HuH-7 (cell line): ENCODE results near the gene TRPM4.
"Not testable (repeated sequence)": the region's sequence is repeated elsewhere in the genome, so short reads cannot be mapped to it uniquely, and the experiment has no call there.

Source experiments
- DNase-seq: peaks from one replicate; pipeline ENCODE4 v3.0.0; 2011; ENCODE audit warnings: low spot score

TRPM4 gene

DNA sequence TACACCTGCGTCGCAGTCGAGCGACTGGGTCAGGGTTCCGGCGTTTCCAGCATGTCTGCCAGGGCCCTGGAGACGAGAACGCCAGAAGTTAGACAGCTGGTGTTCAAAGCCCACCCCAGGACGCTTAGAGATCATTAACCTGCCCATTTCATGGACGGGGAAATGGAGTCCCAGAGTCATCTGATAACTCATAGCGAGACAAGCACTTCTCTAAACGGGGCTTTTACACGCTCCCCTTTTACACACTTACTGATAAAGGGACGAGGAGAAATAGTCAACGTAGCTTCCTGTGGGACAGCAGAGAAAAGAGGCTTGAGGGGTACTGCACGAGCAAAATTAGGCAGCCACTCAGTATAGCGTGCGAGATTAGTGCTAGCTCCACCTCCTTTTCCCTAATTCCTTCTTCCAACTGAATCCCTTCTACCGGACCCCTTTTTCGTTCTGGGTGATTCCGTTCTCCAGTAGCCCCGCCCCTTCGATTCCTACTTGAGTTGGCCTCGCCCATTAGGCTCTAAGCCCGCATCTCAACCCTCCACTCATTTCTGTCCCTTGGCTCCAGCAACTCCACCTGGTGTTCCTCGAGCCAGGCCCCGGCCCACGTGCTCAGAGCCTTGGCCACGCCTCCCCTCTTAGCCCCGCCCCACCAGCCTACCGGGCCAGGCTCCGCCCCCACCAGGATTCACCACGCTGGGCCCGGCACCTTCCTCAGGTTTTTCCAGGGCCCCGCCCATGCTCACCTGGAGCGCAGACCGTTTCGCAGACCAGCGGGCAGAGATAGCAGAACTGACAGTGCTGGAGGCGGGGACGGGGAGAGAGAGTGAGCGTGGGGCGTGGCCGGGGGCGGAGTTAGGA is 6.1 kb upstream of the TRPM4 start:
- DNase-seq = peak; percentile 85

DNA sequence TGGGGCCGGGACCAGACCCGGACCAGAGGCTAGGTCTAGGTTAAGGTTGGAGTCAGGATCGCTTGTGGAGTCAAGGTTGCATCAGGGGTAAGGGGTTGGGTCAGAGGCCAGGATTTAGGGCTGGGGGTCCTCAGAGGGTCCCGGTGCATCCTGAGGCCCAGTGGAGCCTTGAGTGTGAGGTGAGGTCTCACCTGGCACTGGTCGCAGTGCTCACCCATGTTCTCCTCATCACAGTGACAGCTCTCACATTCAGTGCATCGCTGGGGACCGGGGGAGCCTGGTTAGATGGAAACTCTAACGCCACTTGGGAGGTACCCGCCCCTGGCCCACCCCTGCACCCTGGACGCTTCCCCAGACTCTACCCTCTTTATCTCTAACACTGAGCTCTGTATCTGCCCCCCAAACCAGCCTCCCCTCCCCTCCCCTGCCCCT is 5.5 kb upstream of the TRPM4 start:
- no peak for DNase-seq

- DNase-seq = no peak
Observed at GRCh38 chr19:49153167-49153809, 4.3 kb upstream of the TRPM4 start.

DNA sequence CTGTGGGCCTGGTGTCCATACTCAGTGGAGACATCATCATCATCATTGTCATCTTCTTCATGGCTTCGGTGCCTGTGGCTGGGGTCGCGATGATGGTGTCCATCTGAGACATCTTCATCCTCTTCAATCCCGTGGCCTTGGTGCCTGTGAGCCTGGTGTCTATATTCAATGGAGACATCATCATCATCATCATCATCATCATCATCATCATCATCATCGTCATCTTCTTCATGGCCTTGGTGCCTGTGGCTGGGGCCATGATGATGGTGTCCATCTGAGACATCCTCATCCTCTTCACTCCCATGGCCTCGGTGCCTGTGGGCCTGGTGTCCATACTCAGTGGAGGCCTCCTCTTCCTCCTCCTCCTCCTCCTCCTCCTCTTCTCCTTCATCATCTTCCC is 3.3 kb upstream of the TRPM4 start:
- no peak for DNase-seq

GRCh38 chr19:49155005-49155819 is 2.4 kb upstream of the TRPM4 start, which contains the start of gene HRC:
Gene HRC (minus strand): TSS chr19:49155396. CDS start chr19:49155237, 159 bp downstream.
- no peak for DNase-seq

DNA sequence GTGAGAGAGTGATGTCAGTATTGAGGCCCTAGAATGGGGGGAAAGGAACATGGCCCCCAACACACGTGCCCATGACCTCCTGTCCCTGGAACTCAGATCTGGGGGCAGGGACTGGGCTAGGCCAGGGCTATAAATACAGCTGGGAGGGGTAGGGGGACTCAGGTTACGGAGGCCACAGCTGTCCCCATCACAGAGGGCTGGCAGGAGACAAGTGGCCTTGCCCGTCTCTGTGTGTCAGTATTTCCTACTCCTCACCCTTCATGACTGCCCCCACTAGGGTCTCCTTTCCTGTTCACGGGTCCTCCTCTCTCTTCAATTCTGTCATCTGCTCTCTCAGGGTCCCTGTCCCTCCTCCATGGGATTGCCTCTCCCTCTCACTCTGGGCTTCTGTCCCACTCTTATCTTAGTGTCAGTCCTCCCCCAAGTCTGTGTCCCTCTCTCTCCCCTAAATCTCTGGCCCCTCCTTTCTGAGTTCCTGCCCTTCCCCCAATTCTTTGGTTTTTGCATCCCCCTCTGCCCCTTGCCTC is 1.7 kb upstream of the TRPM4 start:
- no peak for DNase-seq

DNA sequence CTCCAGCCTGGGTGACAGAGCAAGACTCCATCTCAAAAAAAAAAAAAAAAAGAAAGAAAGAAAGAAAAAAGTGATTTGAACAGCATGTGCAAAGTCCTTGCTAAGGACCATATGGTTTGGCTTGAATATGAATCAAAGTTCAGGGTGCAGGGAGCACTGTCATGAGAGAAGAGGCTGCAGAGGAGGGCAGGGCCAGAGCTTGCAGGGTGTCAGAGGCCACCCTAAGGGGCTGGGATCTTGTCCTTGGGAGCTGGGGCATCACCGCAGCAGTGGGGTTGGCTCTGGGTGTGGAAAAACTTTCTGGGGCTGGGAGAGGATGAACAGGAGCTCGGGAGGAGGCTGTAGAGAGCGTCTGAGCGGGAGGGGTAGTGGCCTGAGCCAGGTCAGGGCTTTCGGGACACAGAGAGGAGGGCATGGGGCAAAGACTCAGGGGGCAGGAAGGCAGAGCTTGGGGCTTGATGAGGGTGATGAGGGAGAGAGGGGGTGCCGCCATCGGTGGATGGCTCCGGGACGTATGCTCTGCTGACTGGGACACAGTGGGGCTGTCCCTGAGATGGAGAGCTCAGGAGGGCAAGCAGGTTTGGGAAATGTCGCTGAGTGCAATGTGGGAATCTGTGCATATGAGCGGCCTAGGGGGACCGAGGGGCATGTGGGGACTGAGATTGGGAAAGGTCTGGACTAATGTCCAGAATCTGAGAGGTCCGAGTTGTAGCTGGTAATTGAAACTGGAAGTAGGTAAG is 3.0 kb downstream of the TRPM4 start:
- DNase-seq = no peak

GRCh38 chr19:49161987-49162386 is 4.4 kb downstream of the TRPM4 start:
- DNase-seq = no peak

GRCh38 chr19:49165111-49165750 is 7.6 kb downstream of the TRPM4 start:
- no peak for DNase-seq

GRCh38 chr19:49165865-49166301 is 8.3 kb downstream of the TRPM4 start:
- DNase-seq = no peak

DNA sequence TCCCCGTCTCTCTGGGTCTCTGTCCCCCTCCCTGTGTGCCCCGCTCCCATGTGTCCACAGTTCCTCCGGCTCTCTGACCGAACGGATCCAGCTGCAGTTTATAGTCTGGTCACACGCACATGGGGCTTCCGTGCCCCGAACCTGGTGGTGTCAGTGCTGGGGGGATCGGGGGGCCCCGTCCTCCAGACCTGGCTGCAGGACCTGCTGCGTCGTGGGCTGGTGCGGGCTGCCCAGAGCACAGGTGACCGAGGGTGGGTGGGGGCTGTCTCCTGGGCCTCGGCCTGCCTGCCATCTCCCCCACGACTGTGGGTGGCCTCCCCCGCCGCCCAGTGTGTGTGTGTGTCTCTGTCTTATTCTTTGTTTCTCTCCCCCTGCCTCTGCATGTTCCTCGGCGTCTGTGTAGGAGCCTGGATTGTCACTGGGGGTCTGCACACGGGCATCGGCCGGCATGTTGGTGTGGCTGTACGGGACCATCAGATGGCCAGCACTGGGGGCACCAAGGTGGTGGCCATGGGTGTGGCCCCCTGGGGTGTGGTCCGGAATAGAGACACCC is 10.3 kb downstream of the TRPM4 start:
- no peak for DNase-seq

DNA sequence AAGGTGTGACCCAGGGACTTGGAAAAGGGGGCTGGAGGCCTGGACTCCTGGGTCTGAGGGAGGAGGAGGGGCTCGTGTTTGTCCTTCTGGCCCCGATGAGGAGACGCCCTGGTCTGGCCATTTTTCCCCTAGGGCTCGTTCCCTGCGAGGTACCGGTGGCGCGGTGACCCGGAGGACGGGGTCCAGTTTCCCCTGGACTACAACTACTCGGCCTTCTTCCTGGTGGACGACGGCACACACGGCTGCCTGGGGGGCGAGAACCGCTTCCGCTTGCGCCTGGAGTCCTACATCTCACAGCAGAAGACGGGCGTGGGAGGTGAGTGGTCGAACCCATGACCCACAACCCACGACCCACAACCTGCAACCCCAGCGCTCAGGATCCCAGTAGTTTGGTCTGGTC is 10.8 kb downstream of the TRPM4 start:
- DNase-seq = no peak

DNA sequence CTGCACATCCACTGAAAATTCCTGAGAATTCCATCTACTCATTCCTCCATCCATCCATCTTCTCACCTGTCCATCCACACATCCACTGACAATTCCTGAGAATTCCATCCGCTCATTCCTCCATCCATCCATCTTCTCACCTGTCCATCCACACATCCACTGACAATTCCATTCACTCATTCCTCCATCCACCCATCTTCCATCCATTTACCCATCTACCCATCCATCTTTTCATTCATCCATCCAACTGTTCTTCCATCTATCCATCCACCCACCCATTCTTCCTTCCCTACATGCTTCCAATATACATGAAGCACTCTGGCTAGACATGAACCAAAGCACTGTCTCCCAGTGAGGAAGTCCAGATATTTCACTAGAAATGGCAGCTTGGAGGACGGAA is 15.6 kb downstream of the TRPM4 start:
- DNase-seq = no peak

GRCh38 chr19:49180659-49181058 is 23.1 kb downstream of the TRPM4 start:
- DNase-seq = no peak

DNA sequence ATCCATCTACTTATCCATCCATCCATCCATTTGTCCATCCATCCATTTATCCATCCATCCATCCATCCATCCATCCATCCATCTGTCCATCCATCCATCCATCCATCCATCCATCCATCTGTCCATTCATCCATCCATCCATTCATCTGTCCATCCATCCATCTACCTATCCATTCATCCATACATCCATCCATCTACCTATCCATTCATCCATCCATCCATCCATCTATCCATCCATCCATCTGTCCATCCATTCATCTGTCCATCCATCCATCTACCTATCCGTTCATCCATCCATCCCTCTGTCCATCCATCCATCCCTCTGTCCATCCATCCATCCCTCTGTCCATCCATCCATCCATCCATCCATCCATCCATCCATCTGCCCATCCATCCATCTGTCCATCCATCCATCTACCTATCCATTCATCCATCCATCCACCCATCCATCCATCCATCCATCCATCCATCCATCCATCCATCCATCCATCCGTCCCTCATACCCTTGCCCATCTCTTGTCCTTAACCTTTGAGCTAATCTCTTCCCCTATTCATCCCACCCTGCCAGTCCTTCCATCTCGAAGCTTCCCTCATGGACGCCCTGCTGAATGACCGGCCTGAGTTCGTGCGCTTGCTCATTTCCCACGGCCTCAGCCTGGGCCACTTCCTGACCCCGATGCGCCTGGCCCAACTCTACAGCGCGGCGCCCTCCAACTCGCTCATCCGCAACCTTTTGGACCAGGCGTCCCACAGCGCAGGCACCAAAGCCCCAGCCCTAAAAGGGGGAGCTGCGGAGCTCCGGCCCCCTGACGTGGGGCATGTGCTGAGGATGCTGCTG is 24.6 kb downstream of the TRPM4 start:
- DNase-seq = not testable (repeated sequence)

DNA sequence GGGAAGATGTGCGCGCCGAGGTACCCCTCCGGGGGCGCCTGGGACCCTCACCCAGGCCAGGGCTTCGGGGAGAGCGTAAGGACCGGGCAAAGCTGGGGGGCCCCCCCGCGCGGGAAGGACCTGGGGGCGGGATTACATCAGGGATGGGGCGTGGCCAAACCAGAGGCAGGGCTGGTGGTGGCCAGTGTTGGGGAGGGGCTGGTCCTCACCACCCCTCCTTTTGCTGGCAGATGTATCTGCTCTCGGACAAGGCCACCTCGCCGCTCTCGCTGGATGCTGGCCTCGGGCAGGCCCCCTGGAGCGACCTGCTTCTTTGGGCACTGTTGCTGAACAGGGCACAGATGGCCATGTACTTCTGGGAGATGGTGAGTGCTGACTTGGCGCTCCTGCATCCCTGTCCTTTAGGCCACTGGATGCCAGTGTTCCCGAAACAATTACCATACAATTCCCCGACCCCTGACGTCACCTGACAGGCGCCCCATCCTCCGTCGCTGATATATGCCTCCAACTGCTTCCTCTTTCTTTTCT is 25.3 kb downstream of the TRPM4 start:
- DNase-seq = no peak

DNA sequence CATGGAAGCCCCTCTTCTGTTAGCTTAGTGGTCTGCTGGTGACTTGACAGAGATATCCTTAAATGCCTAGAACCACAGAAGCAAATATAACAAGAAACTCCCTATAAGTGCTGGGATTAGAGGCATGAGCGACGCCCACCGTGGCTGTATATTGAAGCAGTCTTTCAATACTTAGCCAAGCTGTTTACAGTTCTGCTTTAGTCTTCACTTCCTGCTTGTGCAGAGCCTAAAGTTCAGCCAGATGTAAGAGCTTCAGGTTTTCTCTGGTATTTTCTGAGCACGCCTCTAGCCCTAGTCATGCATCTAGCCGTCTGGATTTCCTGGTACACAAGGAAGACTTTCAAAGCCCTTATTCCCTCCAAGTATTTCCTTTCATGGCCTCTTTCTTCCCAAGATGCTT is 28.5 kb downstream of the TRPM4 start:
- no peak for DNase-seq

DNA sequence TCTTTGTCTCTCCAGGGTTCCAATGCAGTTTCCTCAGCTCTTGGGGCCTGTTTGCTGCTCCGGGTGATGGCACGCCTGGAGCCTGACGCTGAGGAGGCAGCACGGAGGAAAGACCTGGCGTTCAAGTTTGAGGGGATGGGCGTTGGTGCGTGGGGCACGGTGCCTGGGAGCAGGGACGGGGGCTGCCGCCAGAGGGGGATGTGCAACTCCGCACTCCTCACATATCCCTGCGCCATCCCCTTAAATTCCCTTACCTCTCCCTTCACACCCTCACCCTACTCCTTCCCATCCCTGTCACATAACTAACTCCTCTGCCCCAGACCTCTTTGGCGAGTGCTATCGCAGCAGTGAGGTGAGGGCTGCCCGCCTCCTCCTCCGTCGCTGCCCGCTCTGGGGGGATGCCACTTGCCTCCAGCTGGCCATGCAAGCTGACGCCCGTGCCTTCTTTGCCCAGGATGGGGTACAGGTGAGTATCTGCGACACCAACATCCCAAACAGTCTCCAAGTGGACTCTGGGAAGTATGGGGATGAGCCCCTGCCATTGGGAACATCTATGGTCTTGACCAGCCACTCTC is 31.1 kb downstream of the TRPM4 start:
- DNase-seq = no peak

DNA sequence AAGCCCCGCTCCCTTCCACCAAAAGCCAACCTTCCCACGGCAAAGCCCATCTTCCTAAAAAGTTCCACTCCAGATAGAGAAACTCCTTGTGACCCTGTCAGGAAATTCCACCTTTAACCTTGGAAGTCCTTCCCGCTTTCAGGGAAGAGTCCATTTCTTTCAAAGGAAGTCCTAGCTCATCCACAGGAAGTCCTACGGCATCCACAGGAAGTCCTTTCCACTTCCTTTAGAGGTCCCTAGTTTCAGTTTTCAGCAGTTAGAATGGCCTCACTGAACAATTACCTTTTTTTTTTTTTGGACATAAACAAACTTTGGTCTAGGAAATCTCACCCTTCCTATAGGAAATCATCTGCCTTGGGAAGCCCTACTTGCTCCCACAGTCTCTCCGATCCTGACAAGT is 31.7 kb downstream of the TRPM4 start:
- DNase-seq = no peak
